PFSK-1 (cell line): ENCODE results near the gene UGGT1.

Experiments
- FOXP2 ChIP-seq: optimal IDR thresholded peaks from 2 replicates; pipeline ENCODE3; 2011; ENCODE audit warnings: borderline replicate concordance, control low read depth, inconsistent platforms; ENCODE audit not compliant: insufficient read depth; ENCODE audit errors: extremely low read length, extremely low read depth
- POLR2AphosphoS5 ChIP-seq: IDR thresholded peaks from 2 replicates; pipeline ENCODE4 v1.6.1; 2012; ENCODE audit warnings: low read depth, mild to moderate bottlenecking, control low read depth, low read length, moderate library complexity
- SIN3A ChIP-seq: IDR thresholded peaks from 2 replicates; pipeline ENCODE4 v1.6.1; 2012; ENCODE audit warnings: mild to moderate bottlenecking, low read length, moderate library complexity, borderline replicate concordance; ENCODE audit not compliant: insufficient read depth
- TAF1 ChIP-seq: IDR thresholded peaks from 2 replicates; pipeline ENCODE4 v1.6.1; 2012; ENCODE audit warnings: low read length, control low read depth, borderline replicate concordance; ENCODE audit not compliant: insufficient read depth
- TF ChIP-seq, protein P1 (sequence below), 2 experiments: IDR thresholded peaks; 2 replicates each; pipeline versions ENCODE4 v1.6.1 to v1.8.0; 2011 to 2012; ENCODE audit warnings: low read depth in 2 of 2, low read length in 2 of 2, control low read depth in 1 of 2, inconsistent platforms in 1 of 2, mild to moderate bottlenecking in 1 of 2, moderate library complexity in 1 of 2; ENCODE audit not compliant: insufficient read depth in 1 of 2

UGGT1 gene

DNA sequence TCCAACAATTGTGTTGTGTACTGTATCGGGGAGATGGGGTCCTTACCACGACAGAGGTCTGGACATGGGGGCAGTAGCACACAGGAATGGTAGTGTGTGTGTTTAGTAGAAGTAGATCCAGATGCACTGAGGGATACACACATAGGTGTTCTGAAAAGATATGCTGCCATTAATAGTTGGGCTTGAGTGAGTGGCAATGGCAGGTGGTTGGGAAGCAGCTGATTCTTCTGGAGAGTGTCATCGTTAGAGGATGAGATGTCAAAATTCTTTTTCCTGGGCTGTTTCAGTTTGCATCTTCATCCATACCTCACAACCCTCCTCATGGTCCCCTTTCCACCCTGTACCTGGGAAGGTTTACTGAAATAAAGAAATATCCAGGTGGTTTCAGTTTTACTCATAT is 66.6 kb downstream of the UGGT1 start:
- no peak for TF ChIP-seq SIN3A
- TF ChIP-seq, protein P1, sequence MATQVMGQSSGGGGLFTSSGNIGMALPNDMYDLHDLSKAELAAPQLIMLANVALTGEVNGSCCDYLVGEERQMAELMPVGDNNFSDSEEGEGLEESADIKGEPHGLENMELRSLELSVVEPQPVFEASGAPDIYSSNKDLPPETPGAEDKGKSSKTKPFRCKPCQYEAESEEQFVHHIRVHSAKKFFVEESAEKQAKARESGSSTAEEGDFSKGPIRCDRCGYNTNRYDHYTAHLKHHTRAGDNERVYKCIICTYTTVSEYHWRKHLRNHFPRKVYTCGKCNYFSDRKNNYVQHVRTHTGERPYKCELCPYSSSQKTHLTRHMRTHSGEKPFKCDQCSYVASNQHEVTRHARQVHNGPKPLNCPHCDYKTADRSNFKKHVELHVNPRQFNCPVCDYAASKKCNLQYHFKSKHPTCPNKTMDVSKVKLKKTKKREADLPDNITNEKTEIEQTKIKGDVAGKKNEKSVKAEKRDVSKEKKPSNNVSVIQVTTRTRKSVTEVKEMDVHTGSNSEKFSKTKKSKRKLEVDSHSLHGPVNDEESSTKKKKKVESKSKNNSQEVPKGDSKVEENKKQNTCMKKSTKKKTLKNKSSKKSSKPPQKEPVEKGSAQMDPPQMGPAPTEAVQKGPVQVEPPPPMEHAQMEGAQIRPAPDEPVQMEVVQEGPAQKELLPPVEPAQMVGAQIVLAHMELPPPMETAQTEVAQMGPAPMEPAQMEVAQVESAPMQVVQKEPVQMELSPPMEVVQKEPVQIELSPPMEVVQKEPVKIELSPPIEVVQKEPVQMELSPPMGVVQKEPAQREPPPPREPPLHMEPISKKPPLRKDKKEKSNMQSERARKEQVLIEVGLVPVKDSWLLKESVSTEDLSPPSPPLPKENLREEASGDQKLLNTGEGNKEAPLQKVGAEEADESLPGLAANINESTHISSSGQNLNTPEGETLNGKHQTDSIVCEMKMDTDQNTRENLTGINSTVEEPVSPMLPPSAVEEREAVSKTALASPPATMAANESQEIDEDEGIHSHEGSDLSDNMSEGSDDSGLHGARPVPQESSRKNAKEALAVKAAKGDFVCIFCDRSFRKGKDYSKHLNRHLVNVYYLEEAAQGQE (IDR thresholded peaks at IDR 0.05; ENCODE audit: insufficient read depth in 1 of 2, low read depth in 2 of 2, low read length in 2 of 2): no peak
- TF ChIP-seq TAF1: no peak
- no peak for TF ChIP-seq POLR2AphosphoS5
- no peak for TF ChIP-seq FOXP2

DNA sequence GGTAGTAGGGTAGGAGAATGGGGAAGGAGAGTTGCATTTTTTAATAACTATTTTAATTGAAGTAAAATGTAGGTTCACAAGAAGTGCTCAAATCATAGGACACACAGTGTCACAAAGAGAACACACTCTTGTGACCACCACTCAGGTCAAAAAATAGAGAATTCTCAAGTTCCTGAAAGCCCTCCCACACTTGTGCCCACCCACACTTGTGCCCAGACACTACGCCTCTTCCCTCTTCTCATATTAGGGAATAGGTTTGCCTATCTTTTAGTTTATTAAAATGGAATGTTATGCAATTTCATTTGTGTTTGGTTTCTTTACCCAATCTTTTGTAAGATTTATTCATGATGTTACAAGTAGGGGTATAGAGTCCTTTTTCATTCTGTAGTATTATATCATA is 67.2 kb downstream of the UGGT1 start:
- TF ChIP-seq TAF1 (no peak), SIN3A (no peak), POLR2AphosphoS5 (no peak), FOXP2 (no peak)
- TF ChIP-seq, protein P1 (IDR thresholded peaks at IDR 0.05; ENCODE audit: insufficient read depth in 1 of 2, low read depth in 2 of 2, low read length in 2 of 2): no peak

DNA sequence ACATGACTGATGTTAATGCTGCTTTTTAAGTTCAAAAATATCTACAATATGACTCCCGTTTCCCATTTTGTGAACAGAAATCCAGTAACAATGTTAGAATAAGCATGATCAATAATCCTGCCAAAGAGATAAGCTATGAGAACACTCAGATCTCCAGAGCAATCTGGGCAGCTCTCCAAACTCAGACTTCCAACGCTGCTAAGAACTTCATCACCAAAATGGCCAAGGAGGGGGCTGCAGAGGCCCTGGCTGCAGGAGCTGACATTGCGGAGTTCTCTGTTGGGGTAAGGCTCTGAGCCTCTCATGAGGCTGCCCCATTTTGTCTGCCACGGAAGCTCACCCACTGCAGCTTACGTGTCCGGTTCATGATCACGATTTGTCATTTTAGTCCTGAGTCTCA is 68.4 kb downstream of the UGGT1 start:
- no peak for TF ChIP-seq TAF1
- TF ChIP-seq, protein P1 (IDR thresholded peaks at IDR 0.05; ENCODE audit: insufficient read depth in 1 of 2, low read depth in 2 of 2, low read length in 2 of 2): no peak
- TF ChIP-seq FOXP2: no peak
- TF ChIP-seq POLR2AphosphoS5: no peak
- TF ChIP-seq SIN3A: no peak

DNA sequence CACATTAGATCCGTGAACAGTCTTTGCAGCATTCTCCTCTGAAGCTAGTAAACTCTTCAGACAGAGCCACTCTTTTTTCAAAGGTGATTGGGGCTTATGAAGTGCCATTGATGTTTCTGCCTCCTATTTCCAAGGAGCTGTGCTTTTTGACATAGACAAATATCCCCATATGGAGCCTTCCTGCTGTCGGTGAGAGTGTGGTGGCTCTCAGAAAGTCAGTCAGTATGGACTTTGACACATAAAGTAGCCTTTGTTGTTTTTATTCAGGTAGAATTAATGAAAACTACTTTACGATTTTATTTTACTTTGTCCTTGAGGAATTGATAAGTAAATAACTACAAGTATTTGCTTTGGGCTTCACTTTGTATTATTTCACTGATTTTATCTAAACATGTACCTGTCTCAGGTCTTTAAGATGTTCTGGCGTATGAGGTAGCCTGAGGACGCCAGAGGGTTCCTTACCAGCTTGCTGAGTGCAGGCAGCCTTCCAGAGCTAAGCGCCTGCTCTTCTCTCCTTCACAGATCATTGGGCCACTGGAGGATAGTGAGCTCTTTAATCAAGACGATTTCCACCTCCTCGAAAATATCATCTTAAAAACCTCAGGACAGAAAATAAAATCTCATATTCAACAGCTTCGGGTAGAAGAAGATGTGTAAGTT is 69.7 kb downstream of the UGGT1 start:
- TF ChIP-seq FOXP2: no peak
- TF ChIP-seq, protein P1 (IDR thresholded peaks at IDR 0.05; ENCODE audit: insufficient read depth in 1 of 2, low read depth in 2 of 2, low read length in 2 of 2): no peak
- TF ChIP-seq SIN3A: no peak
- no peak for TF ChIP-seq TAF1
- no peak for TF ChIP-seq POLR2AphosphoS5

DNA sequence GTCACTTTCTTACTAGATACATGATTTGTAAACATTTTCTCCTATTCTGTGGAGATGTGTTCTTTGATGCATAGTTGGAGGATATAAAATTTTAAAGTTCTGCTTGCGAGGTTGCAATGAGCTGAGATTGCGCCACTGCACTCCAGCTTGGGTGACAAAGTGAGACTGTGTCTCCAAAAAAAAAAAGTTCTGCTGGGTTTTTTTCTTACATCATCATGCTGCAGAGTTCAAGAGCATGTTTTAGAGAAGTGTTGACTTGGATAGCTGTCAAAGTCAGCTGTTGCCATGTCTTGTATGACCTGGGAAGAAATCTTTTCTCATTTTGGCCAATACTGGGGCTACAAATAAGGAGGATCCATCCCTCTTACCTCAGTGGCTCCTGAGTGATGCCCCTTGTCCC is 71.3 kb downstream of the UGGT1 start:
- TF ChIP-seq TAF1: no peak
